OCI-LY1 (cell line): ENCODE data around the gene PCYT1B.

Experiments
- H2AFZ ChIP-seq: fragments of 200-600 bp; sonication (generic), shearing (Covaris generic); 2 replicates; pipeline ENCODE4 v1.6.0; 2014; ENCODE audit warnings: antibody characterized with exemption, mild to moderate bottlenecking, low read length
- H3F3A ChIP-seq: fragments of 200-600 bp; sonication (generic), shearing (Covaris generic); 2 replicates; pipeline ENCODE4 v1.6.0; 2014; ENCODE audit warnings: mild to moderate bottlenecking, antibody characterized with exemption, low read length, moderate library complexity; ENCODE audit not compliant: insufficient read depth
- H3K27ac ChIP-seq: fragments of 200-600 bp; sonication (generic); 2 replicates; pipeline ENCODE4 v1.5.1; 2014; ENCODE audit warnings: low read length, mixed run types, mild to moderate bottlenecking, low read depth; ENCODE audit not compliant: poor library complexity, severe bottlenecking
- H3K27me3 ChIP-seq: fragments of 200-600 bp; sonication (generic); 2 replicates; pipeline ENCODE4 v1.6.0; 2014; ENCODE audit warnings: antibody characterized with exemption, mild to moderate bottlenecking, low read length, moderate library complexity; ENCODE audit not compliant: insufficient read depth
- H3K36me3 ChIP-seq: fragments of 200-600 bp; sonication (generic); 2 replicates; pipeline ENCODE4 v1.6.1; 2014; ENCODE audit warnings: mild to moderate bottlenecking, antibody characterized with exemption, low read length, moderate library complexity, mixed read lengths; ENCODE audit not compliant: insufficient read depth
- H3K4me1 ChIP-seq: fragments of 200-600 bp; sonication (generic); 2 replicates; pipeline ENCODE4 v1.5.1; 2014; ENCODE audit warnings: mild to moderate bottlenecking, low read length, moderate library complexity; ENCODE audit not compliant: insufficient read depth, severe bottlenecking
- H3K4me2 ChIP-seq: fragments of 200-600 bp; sonication (generic), shearing (Covaris generic); 2 replicates; pipeline ENCODE4 v1.6.1; 2014; ENCODE audit warnings: low read length
- H3K4me3 ChIP-seq: fragments of 200-600 bp; sonication (generic); 2 replicates; pipeline ENCODE4 v1.5.1; 2014; ENCODE audit warnings: low read length, low read depth, mild to moderate bottlenecking, mixed read lengths; ENCODE audit not compliant: poor library complexity, severe bottlenecking
- H3K79me2 ChIP-seq: fragments of 200-600 bp; shearing (Covaris generic); 2 replicates; pipeline ENCODE4 v1.6.1; 2016; ENCODE audit warnings: mixed run types, low read length, mixed read lengths; ENCODE audit not compliant: insufficient read depth
- H3K9ac ChIP-seq: fragments of 200-600 bp; sonication (generic), shearing (Covaris generic); 2 replicates; pipeline ENCODE4 v1.6.1; 2014; ENCODE audit warnings: mild to moderate bottlenecking, low read length, mixed read lengths
- H3K9me2 ChIP-seq: fragments of 200-600 bp; sonication (generic), shearing (Covaris generic); 2 replicates; pipeline ENCODE4 v1.6.1; 2014; ENCODE audit warnings: low read depth, mild to moderate bottlenecking, low read length, mixed read lengths
- H3K9me3 ChIP-seq: fragments of 200-600 bp; shearing (Covaris generic); 2 replicates; pipeline ENCODE4 v1.6.1; 2014; ENCODE audit warnings: low read length, mixed read lengths
- H4K20me1 ChIP-seq: fragments of 200-600 bp; sonication (generic), shearing (Covaris generic); 2 replicates; pipeline ENCODE4 v1.6.0; 2016; ENCODE audit warnings: mild to moderate bottlenecking, low read length; ENCODE audit not compliant: insufficient read depth
- CTCF ChIP-seq: fragments of 200-600 bp; sonication (generic), shearing (Covaris generic); IDR thresholded peaks from 2 replicates; pipeline ENCODE4 v1.5.1; 2017; ENCODE audit warnings: mild to moderate bottlenecking, antibody characterized with exemption, low read length, moderate library complexity, mixed read lengths
- EZH2 ChIP-seq: fragments of 200-600 bp; sonication (generic), shearing (Covaris generic); IDR thresholded peaks from 2 replicates; pipeline ENCODE4 v1.8.0; 2017; ENCODE audit warnings: borderline replicate concordance, mixed run types, mild to moderate bottlenecking, antibody characterized with exemption, low read length, moderate library complexity, mixed read lengths

PCYT1B gene

GRCh38 chrX:24682739-24683432 is 35.7 kb upstream of the PCYT1B start:
- H3K9me3 ChIP-seq: no peaks in the 10 kb centered on the region
- H3K4me2 ChIP-seq: no peak overlapping the region
- TF ChIP-seq EZH2 (no peak), CTCF (no peak)
- H3K4me1 ChIP-seq: no peaks in the 10 kb centered on the region
- H3K9ac ChIP-seq: no peak overlapping the region
- no peak overlapping the region for H3K27ac ChIP-seq
- H3K4me3 ChIP-seq: no peak overlapping the region
- H3K9me2 ChIP-seq: no peaks in the 10 kb centered on the region
- H2AFZ ChIP-seq: no peak overlapping the region
- no peaks in the 10 kb centered on the region for H3F3A ChIP-seq
- no peaks in the 10 kb centered on the region for H3K79me2 ChIP-seq
- no peaks in the 10 kb centered on the region for H3K27me3 ChIP-seq
- no peaks in the 10 kb centered on the region for H4K20me1 ChIP-seq
- no peaks in the 10 kb centered on the region for H3K36me3 ChIP-seq

- no peaks in the 10 kb centered on the region for H3K4me1 ChIP-seq
- no peak overlapping the region for H3K27ac ChIP-seq
- H3K4me2 ChIP-seq: no peak overlapping the region
- H4K20me1 ChIP-seq: no peaks in the 10 kb centered on the region
- no peaks in the 10 kb centered on the region for H3F3A ChIP-seq
- no peaks in the 10 kb centered on the region for H3K36me3 ChIP-seq
- H3K79me2 ChIP-seq: no peaks in the 10 kb centered on the region
- H3K27me3 ChIP-seq: no peaks in the 10 kb centered on the region
- H3K9ac ChIP-seq: no peak overlapping the region
- peak; percentile 18; the same call in 1 of the 2 replicates for TF ChIP-seq CTCF
- no peak for TF ChIP-seq EZH2
- no peaks in the 10 kb centered on the region for H3K9me3 ChIP-seq
- H2AFZ ChIP-seq: no peak overlapping the region
- no peak overlapping the region for H3K4me3 ChIP-seq
- no peaks in the 10 kb centered on the region for H3K9me2 ChIP-seq
These were observed 29.4 kb upstream of the PCYT1B start for GRCh38 chrX:24676403-24677024.

GRCh38 chrX:24673424-24673823 is 26.3 kb upstream of the PCYT1B start:
- no peaks in the 10 kb centered on the region for H3K9me3 ChIP-seq
- H3K79me2 ChIP-seq: no peaks in the 10 kb centered on the region
- H3F3A ChIP-seq: no peaks in the 10 kb centered on the region
- no peaks in the 10 kb centered on the region for H3K27me3 ChIP-seq
- TF ChIP-seq CTCF: no peak
- no peak for TF ChIP-seq EZH2
- no peaks in the 10 kb centered on the region for H3K4me1 ChIP-seq
- H3K27ac ChIP-seq: no peak overlapping the region
- H2AFZ ChIP-seq: no peak overlapping the region
- no peaks in the 10 kb centered on the region for H4K20me1 ChIP-seq
- no peaks in the 10 kb centered on the region for H3K36me3 ChIP-seq
- H3K4me3 ChIP-seq: no peak overlapping the region
- H3K9ac ChIP-seq: no peak overlapping the region
- no peaks in the 10 kb centered on the region for H3K9me2 ChIP-seq
- H3K4me2 ChIP-seq: no peak overlapping the region
